GM12878 (cell line): ENCODE measurements around the gene CKLF. TPM values are rescaled to one million over a fixed set of nuclear protein-coding genes. Genes with fewer than 3 reads are reported as not detected.
"Not testable (repeated sequence)": the region's sequence is repeated elsewhere in the genome, so short reads cannot be mapped to it uniquely, and the experiment has no call there.

Experiments used
- ATAC-seq: fragments of 200-7000 bp; cut with Tn5 transposase; 3 replicates; pipeline ENCODE4 v1.9.1; 2020; ENCODE audit warnings: mild to moderate bottlenecking, moderate library complexity
- BruUV-seq: library from RNA; stranded (reverse); fragments of 400-500 nt; replicated peaks from 2 replicates; lab custom pipeline; 2021; lab: Mats Ljungman, UMichigan
- CTCF ChIA-PET: fragments of 300-600 bp; sonication (Branson Sonifier 250); formaldehyde crosslinking; extraction: SDS; loops from one replicate; lab custom pipeline; 2021; ENCODE audit warnings: inconsistent platforms; lab: Yijun Ruan, JAX
- POLR2A ChIA-PET: fragments of 350-600 bp; formaldehyde crosslinking; extraction: SDS; loops from one replicate; lab custom pipeline; 2021; ENCODE audit warnings: inconsistent platforms; lab: Charles Lee
- RAD21 ChIA-PET: fragments of 300-600 bp; sonication (Branson Sonifier 250); formaldehyde crosslinking; loops from one replicate; lab custom pipeline; 2023; ENCODE audit warnings: antibody characterized with exemption; ENCODE audit not compliant: unreplicated experiment; lab: Charles Lee
- SMC1A ChIA-PET: fragments of 300-600 bp; sonication (Branson Sonifier 250); formaldehyde crosslinking; loops from one replicate; lab custom pipeline; 2023; ENCODE audit not compliant: unreplicated experiment, uncharacterized antibody; lab: Charles Lee
- DNase-seq: peaks from one replicate; pipeline ENCODE4 v3.0.0-alpha.2; 2011; ENCODE audit warnings: low read depth, low spot score
- FAIRE-seq: peaks from 3 replicates; lab custom pipeline; 2011; peaks lifted over from hg19 to GRCh38; lab: Jason Lieb, UNC
- H2AFZ ChIP-seq: 2 replicates; pipeline ENCODE4 v1.6.0; 2011; ENCODE audit warnings: low read depth, low read length, control low read depth; ENCODE audit not compliant: control insufficient read depth
- H3K27ac ChIP-seq: 2 replicates; pipeline ENCODE4 v1.5.1; 2011; ENCODE audit warnings: control low read depth; ENCODE audit not compliant: control insufficient read depth, insufficient read depth
- H3K27me3 ChIP-seq, 2 experiments: replicated peaks in 1 of 2; 2 replicates each; pipeline versions ENCODE4 v1.6.0 to v1.6.1; 2011; ENCODE audit warnings: low read length in 1 of 2; ENCODE audit not compliant: control insufficient read depth in 2 of 2, insufficient read depth in 2 of 2
- H3K36me3 ChIP-seq, 2 experiments: 2 replicates each; pipeline ENCODE4 v1.5.1; 2011; ENCODE audit warnings: low read length in 1 of 2; ENCODE audit not compliant: control insufficient read depth in 2 of 2, insufficient read depth in 2 of 2
- H3K4me1 ChIP-seq: 2 replicates; pipeline ENCODE4 v1.6.1; 2011; ENCODE audit warnings: mild to moderate bottlenecking, low read length, moderate library complexity, mixed read lengths; ENCODE audit not compliant: control insufficient read depth, insufficient read depth
- H3K4me2 ChIP-seq: 2 replicates; pipeline ENCODE4 v1.6.0; 2011; ENCODE audit warnings: control low read depth; ENCODE audit not compliant: control insufficient read depth, insufficient read depth
- H3K4me3 ChIP-seq: fragments of 200-600 bp; sonication (generic); 2 replicates; pipeline ENCODE4 v1.5.1; 2016
- H3K79me2 ChIP-seq: 2 replicates; pipeline ENCODE4 v1.6.0; 2011; ENCODE audit warnings: low read length; ENCODE audit not compliant: control insufficient read depth, insufficient read depth
- H3K9ac ChIP-seq: 2 replicates; pipeline ENCODE4 v1.8.0; 2011; ENCODE audit warnings: low read length, control low read depth, mixed read lengths; ENCODE audit not compliant: control insufficient read depth, insufficient read depth
- H3K9me3 ChIP-seq: replicated peaks from 3 replicates; pipeline ENCODE4 v1.5.1; 2011; ENCODE audit warnings: mild to moderate bottlenecking, low read length; ENCODE audit not compliant: control insufficient read depth, insufficient read depth
- H4K20me1 ChIP-seq: 2 replicates; pipeline ENCODE4 v1.6.0; 2011; ENCODE audit not compliant: control insufficient read depth, insufficient read depth
- EED ChIP-seq: sonication (generic); IDR thresholded peaks from 2 replicates; pipeline ENCODE4 v1.6.1; 2016; ENCODE audit warnings: antibody characterized with exemption, low read depth
- HDAC2 ChIP-seq: fragments of 200-600 bp; sonication (generic); IDR thresholded peaks from 2 replicates; pipeline ENCODE4 v1.6.1; 2017
- KDM1A ChIP-seq: fragments of 200-600 bp; sonication (generic); IDR thresholded peaks from 2 replicates; pipeline ENCODE4 v1.6.1; 2016; ENCODE audit warnings: borderline replicate concordance
- REST ChIP-seq: IDR thresholded peaks from 2 replicates; pipeline ENCODE4 v1.6.1; 2012; ENCODE audit warnings: mild to moderate bottlenecking, low read depth, low read length
- SMC3 ChIP-seq: IDR thresholded peaks from 2 replicates; pipeline ENCODE4 v1.6.1; 2011; ENCODE audit warnings: low read length, improper control_type of control experiment, borderline replicate concordance
- SREBF2 ChIP-seq: IDR thresholded peaks from 2 replicates; pipeline ENCODE4 v1.6.1; 2012; ENCODE audit warnings: mild to moderate bottlenecking, low read length
- TAF1 ChIP-seq: IDR thresholded peaks from 2 replicates; pipeline ENCODE4 v1.6.1; 2011; ENCODE audit warnings: mild to moderate bottlenecking, low read depth, low read length, borderline replicate concordance
- TARDBP ChIP-seq: IDR thresholded peaks from 2 replicates; pipeline ENCODE4 v1.6.1; 2016; ENCODE audit warnings: borderline replicate concordance
- YBX1 ChIP-seq: fragments of 450-650 bp; IDR thresholded peaks from 2 replicates; pipeline ENCODE4 v1.6.1; 2016; ENCODE audit warnings: antibody characterized with exemption
- WGBS: methylation state at CpG from one replicate; pipeline ENCODE4 v1.1.6; 2016; ENCODE audit warnings: low lambda C conversion rate; ENCODE audit not compliant: insufficient replicate concordance, insufficient coverage; ENCODE audit errors: missing lambda C conversion rate; 5-methylcytosine and 5-hydroxymethylcytosine counted together
- in situ Hi-C: fragments of 300-500 bp; cut with MboI; formaldehyde crosslinking; loops from 9 replicates; pipeline ENCODE4 v1.14.3; 2018; ENCODE audit warnings: mixed read lengths
- intact Hi-C: fragments of 100-400 bp; cut with micrococcal nuclease; formaldehyde crosslinking; loops from one replicate; pipeline ENCODE4 v1.14.2; 2022; ENCODE audit not compliant: unreplicated experiment
- polyA plus RNA-seq, 11 experiments: library from polyadenylated mRNA; depleted of rRNA in 4 of 11; unstranded in 6 of 11; stranded (reverse) in 5 of 11; fragments of >200 nt; fragmentation: Nextera tagmentation in 4 of 11; fragmentation: Illumina TruSeq in 1 of 11; extraction: Ambion mirVana in 4 of 11; extraction: Trizol in 1 of 11; gene quantifications; 1 replicate in 1 of 11; 2 replicates in 10 of 11; pipeline versions ENCODE4 v1.2.1 to v1.2.3, GENCODE V29; 2011 to 2016; ENCODE audit warnings: inconsistent platforms in 2 of 11, missing spikeins in 2 of 11, low read depth in 1 of 11
- total RNA-seq, 4 experiments: library from RNA; depleted of rRNA in 3 of 4; stranded (reverse); fragments of >200 nt in 3 of 4; fragmentation: Illumina TruSeq in 1 of 4; extraction: Trizol in 1 of 4; gene quantifications; 2 replicates each; pipeline versions ENCODE4 v1.2.1 to v1.2.3, GENCODE V29; 2013 to 2021

The CKLF gene
- total and polyA plus RNA-seq, 10 of the 15 experiments (the other 5 are each of a cell fraction or from before 2014, with no cell fraction given), result 40.8 to 193 (median 109) TPM

GRCh38 chr16:66566051-66566901 lies 13.9 kb downstream of the CKLF start, which contains the start of gene CMTM1:
CMTM1 (plus strand) TSS chr16:66566439; CDS start chr16:66566514, 75 bp downstream.
- WGBS, result 91% methylated on average over 42 of the region's 54 CpGs
- H3K9ac ChIP-seq, result no peak within 1 kb of the TSS
- no TSS peak for BruUV-seq
- no peaks in the 10 kb centered on the region for H3K9me3 ChIP-seq
- intact Hi-C loops, result no loop called here
- no peaks in the 10 kb centered on the region for H3K79me2 ChIP-seq
- DNase-seq, result no peak
- H3K4me1 ChIP-seq, result no peaks in the 10 kb centered on the region
- ChIA-PET SMC1A (no interaction called here), POLR2A (no interaction called here)
- H3K27ac ChIP-seq, result no peak within 1 kb of the TSS
- in situ Hi-C loops, result no loop called here
- no peaks in the 10 kb centered on the region for H4K20me1 ChIP-seq
- H2AFZ ChIP-seq, result no peak within 1 kb of the TSS
- TF ChIP-seq REST, result no peak
- no peak for TF ChIP-seq HDAC2
- no peak for TF ChIP-seq EED
- TF ChIP-seq TAF1, result no peak
- no peak for TF ChIP-seq SMC3
- no peak for TF ChIP-seq KDM1A
- TF ChIP-seq YBX1, result no peak
- TF ChIP-seq SREBF2, result no peak
- no peak for TF ChIP-seq TARDBP
- TF ChIP-seq, all 136 proteins: peak for 0
- FAIRE-seq (no peak), ATAC-seq (no peak)
- Histone ChIP-seq H3K36me3 (peaks cover 2 to 4% of the 10 kb centered on the region in 2 experiments; a peak in 2 of 4 replicates), H3K4me3 (no peak within 1 kb of the TSS), H3K27me3 (no peaks in the 10 kb centered on the region), H3K4me2 (no peak within 1 kb of the TSS)
- RAD21 ChIA-PET, result no interaction called here
- CTCF ChIA-PET, result interaction anchor here (4.1 kb wide), 1 partner anchor 16 kb away, joined by 31 read pairs; no protein-coding TSS in a partner anchor

GRCh38 chr16:66567270-66567669 lies 14.9 kb downstream of the CKLF start:
- H3K4me2 ChIP-seq, ATAC-seq, FAIRE-seq, SMC1A ChIA-PET, H3K27me3 ChIP-seq, H3K9me3 ChIP-seq, DNase-seq, BruUV-seq, H3K4me3 ChIP-seq, RAD21 ChIA-PET, CTCF ChIA-PET, H3K36me3 ChIP-seq, H4K20me1 ChIP-seq, in situ Hi-C loops, H3K79me2 ChIP-seq, H3K4me1 ChIP-seq, POLR2A ChIA-PET, intact Hi-C loops, H3K27ac ChIP-seq, H3K9ac ChIP-seq, H2AFZ ChIP-seq: not testable (repeated sequence)
- WGBS, result 90% methylated on average over 2 of the region's 3 CpGs
